ENCODE data around the gene TMC2.
"Not testable (repeated sequence)": the region's sequence is repeated elsewhere in the genome, so short reads cannot be mapped to it uniquely, and the experiment has no call there.

TMC2 gene

DNA sequence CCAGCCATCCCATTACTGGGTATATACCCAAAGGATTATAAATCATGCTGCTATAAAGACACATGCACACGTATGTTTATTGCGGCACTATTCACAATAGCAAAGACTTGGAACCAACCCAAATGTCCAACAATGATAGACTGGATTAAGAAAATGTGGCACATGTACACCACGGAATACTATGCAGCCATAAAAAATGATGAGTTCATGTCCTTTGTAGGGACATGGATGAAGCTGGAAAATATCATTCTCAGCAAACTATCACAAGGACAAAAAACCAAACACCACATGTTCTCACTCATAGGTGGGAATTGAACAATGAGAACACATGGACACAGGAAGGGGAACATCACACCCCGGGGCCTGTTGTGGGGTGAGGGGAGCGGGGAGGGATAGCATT is 29.9 kb upstream of the TMC2 start:
- WGBS, 2 donors (ENCODE audit: extremely low coverage in 2 of 2, insufficient read length in 2 of 2, insufficient replicate concordance in 1 of 2): no CpG with 5 or more reads among the region's 5 CpGs
- not testable (repeated sequence) for H3K4me3 ChIP-seq (ENCODE audit: low read length in 2 of 2); H2AK5ac ChIP-seq (ENCODE audit: low read depth, low read length); H4K8ac ChIP-seq (ENCODE audit: low read depth, low read length); H3K4ac ChIP-seq (ENCODE audit: low read length); H3K14ac ChIP-seq (ENCODE audit: low read length); H2BK15ac ChIP-seq (ENCODE audit: low read length); DNase-seq (ENCODE audit: low spot score); H3K9ac ChIP-seq (ENCODE audit: low read depth, low read length, poor library complexity); H3K23ac ChIP-seq (ENCODE audit: low read depth, low read length, poor library complexity); H3K4me2 ChIP-seq (ENCODE audit: insufficient read depth, low read length, poor library complexity, severe bottlenecking); H3K36me3 ChIP-seq (replicated peaks in 1 of 2; ENCODE audit: control insufficient read depth in 2 of 2, insufficient read depth in 2 of 2, low read length in 2 of 2); H2BK5ac ChIP-seq (ENCODE audit: low read length); H3K18ac ChIP-seq (ENCODE audit: low read length); H2BK120ac ChIP-seq (ENCODE audit: low read depth, low read length); H4K91ac ChIP-seq (ENCODE audit: low read depth, low read length, poor library complexity); H3K27me3 ChIP-seq (ENCODE audit: control insufficient read depth in 3 of 3, insufficient read depth in 3 of 3, low read depth in 1 of 3, low read length in 3 of 3); H2BK12ac ChIP-seq (ENCODE audit: low read length); H2AFZ ChIP-seq (ENCODE audit: low read length); H3K79me1 ChIP-seq (ENCODE audit: low read depth, low read length); H3K9me3 ChIP-seq (replicated peaks in 1 of 2; ENCODE audit: control insufficient read depth in 2 of 2, insufficient read depth in 1 of 2, low read depth in 1 of 2, low read length in 2 of 2); H3K27ac ChIP-seq (replicated peaks; ENCODE audit: low read length); H3K4me1 ChIP-seq (ENCODE audit: control insufficient read depth in 2 of 2, insufficient read depth in 1 of 2, low read depth in 1 of 2, low read length in 2 of 2)

DNA sequence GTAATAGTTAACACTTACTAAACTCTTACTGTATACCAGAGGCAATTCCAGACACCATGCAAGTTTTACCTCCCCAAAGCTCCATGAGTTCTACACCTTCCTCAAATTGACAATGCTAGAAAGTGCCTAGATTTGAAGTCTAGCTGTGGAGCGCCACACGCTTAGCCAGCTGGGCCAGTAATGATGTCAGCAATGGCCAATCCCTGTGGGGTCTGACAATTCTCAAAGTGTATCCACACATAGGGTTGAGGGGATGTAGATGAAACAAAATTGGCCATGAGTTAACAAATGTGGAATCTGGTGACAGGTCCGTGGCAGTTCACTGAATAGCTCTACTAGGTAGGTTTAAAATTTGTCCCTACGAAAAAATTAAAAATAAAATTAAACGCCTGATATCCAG is 28.9 kb upstream of the TMC2 start:
- Histone ChIP-seq H4K8ac (ENCODE audit: low read depth, low read length) (no peak overlapping the region), H2AFZ (ENCODE audit: low read length) (no peak overlapping the region), H3K18ac (ENCODE audit: low read length) (no peak overlapping the region), H3K9ac (ENCODE audit: low read depth, low read length, poor library complexity) (no peak overlapping the region), H3K9me3 (replicated peaks in 1 of 2; ENCODE audit: control insufficient read depth in 2 of 2, insufficient read depth in 1 of 2, low read depth in 1 of 2, low read length in 2 of 2) (no peaks in the 10 kb centered on the region), H3K14ac (ENCODE audit: low read length) (no peak overlapping the region), H3K79me1 (ENCODE audit: low read depth, low read length) (peaks cover 4% of the 10 kb centered on the region), H2AK5ac (ENCODE audit: low read depth, low read length) (no peak overlapping the region), H3K23ac (ENCODE audit: low read depth, low read length, poor library complexity) (no peak overlapping the region), H3K27ac (replicated peaks; ENCODE audit: low read length) (no peak overlapping the region), H3K4me3 (ENCODE audit: low read length in 2 of 2) (peak overlapping the region in 1 of 2 donors; percentile 56), H3K4me2 (ENCODE audit: insufficient read depth, low read length, poor library complexity, severe bottlenecking) (no peak overlapping the region), H2BK15ac (ENCODE audit: low read length) (no peak overlapping the region), H4K91ac (ENCODE audit: low read depth, low read length, poor library complexity) (no peak overlapping the region), H2BK12ac (ENCODE audit: low read length) (no peak overlapping the region), H3K4me1 (ENCODE audit: control insufficient read depth in 2 of 2, insufficient read depth in 1 of 2, low read depth in 1 of 2, low read length in 2 of 2) (peaks cover 5 to 9% of the 10 kb centered on the region in 2 donors), H3K36me3 (replicated peaks in 1 of 2; ENCODE audit: control insufficient read depth in 2 of 2, insufficient read depth in 2 of 2, low read length in 2 of 2) (no peaks in the 10 kb centered on the region), H2BK5ac (ENCODE audit: low read length) (no peak overlapping the region), H3K4ac (ENCODE audit: low read length) (no peak overlapping the region), H2BK120ac (ENCODE audit: low read depth, low read length) (no peak overlapping the region), H3K27me3 (ENCODE audit: control insufficient read depth in 3 of 3, insufficient read depth in 3 of 3, low read depth in 1 of 3, low read length in 3 of 3) (peaks cover 0 to 4% (median 0%) of the 10 kb centered on the region in 3 experiments)
- WGBS, 2 donors (ENCODE audit: extremely low coverage in 2 of 2, insufficient read length in 2 of 2, insufficient replicate concordance in 1 of 2): no CpG with 5 or more reads among the region's 5 CpGs
- DNase-seq (ENCODE audit: low spot score): no peak

DNA sequence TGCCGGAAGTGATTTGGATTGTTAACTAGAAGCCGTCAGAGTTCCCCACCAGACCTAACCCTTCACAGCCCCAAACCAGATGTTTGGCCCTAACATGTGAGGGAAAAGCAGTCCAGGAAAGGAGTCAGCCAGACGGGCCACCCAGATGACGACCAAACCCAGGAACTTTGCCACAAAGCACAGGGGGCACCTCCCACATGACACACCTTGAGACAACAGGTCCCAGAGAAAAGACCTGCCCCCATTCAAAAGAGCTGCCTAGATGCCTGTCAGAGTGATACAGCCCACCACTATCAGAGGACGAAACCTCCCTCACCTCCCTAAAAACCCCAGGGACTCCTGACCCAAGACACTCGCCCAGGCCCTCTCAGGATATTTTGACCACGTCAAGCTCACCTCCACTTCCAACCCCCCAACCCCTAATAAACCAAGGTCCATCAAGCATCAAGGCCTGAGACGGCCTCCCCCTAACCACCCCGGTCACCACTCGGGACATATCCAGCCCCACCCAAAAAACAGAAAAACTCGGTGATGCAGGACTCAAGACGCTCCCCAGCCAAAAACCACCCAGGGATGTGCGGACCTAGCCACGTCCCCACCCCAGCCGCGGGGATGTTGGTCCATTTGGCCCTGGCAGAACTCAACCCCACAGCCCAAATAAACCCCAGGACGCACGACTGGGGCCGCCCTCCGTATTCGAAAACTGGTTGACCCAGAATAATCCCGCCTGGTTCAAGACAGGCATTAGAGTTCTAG is 28.3 kb upstream of the TMC2 start:
- Histone ChIP-seq H3K4ac (ENCODE audit: low read length) (no peak overlapping the region), H3K4me3 (ENCODE audit: low read length in 2 of 2) (peak overlapping the region; percentile 56 to 96), H3K14ac (ENCODE audit: low read length) (peak overlapping the region; percentile 75), H2AK5ac (ENCODE audit: low read depth, low read length) (peak overlapping the region; percentile 63), H3K9me3 (replicated peaks in 1 of 2; ENCODE audit: control insufficient read depth in 2 of 2, insufficient read depth in 1 of 2, low read depth in 1 of 2, low read length in 2 of 2) (no peaks in the 10 kb centered on the region), H3K27ac (replicated peaks; ENCODE audit: low read length) (no peak overlapping the region), H2AFZ (ENCODE audit: low read length) (peak overlapping the region; percentile 89), H3K4me2 (ENCODE audit: insufficient read depth, low read length, poor library complexity, severe bottlenecking) (peak overlapping the region; percentile 83), H2BK120ac (ENCODE audit: low read depth, low read length) (no peak overlapping the region), H3K27me3 (ENCODE audit: control insufficient read depth in 3 of 3, insufficient read depth in 3 of 3, low read depth in 1 of 3, low read length in 3 of 3) (peaks cover 0 to 4% (median 0%) of the 10 kb centered on the region in 3 experiments), H3K4me1 (ENCODE audit: control insufficient read depth in 2 of 2, insufficient read depth in 1 of 2, low read depth in 1 of 2, low read length in 2 of 2) (peaks cover 5 to 9% of the 10 kb centered on the region in 2 donors), H4K8ac (ENCODE audit: low read depth, low read length) (no peak overlapping the region), H2BK5ac (ENCODE audit: low read length) (peak overlapping the region; percentile 0), H3K18ac (ENCODE audit: low read length) (peak overlapping the region; percentile 96), H3K9ac (ENCODE audit: low read depth, low read length, poor library complexity) (peak overlapping the region; percentile 98), H3K36me3 (replicated peaks in 1 of 2; ENCODE audit: control insufficient read depth in 2 of 2, insufficient read depth in 2 of 2, low read length in 2 of 2) (no peaks in the 10 kb centered on the region), H2BK12ac (ENCODE audit: low read length) (no peak overlapping the region), H3K79me1 (ENCODE audit: low read depth, low read length) (peaks cover 4% of the 10 kb centered on the region), H3K23ac (ENCODE audit: low read depth, low read length, poor library complexity) (no peak overlapping the region), H4K91ac (ENCODE audit: low read depth, low read length, poor library complexity) (no peak overlapping the region), H2BK15ac (ENCODE audit: low read length) (no peak overlapping the region)
- no peak for DNase-seq (ENCODE audit: low spot score)
- no CpG with 5 or more reads among the region's 22 CpGs for WGBS, 2 donors (ENCODE audit: extremely low coverage in 2 of 2, insufficient read length in 2 of 2, insufficient replicate concordance in 1 of 2)

DNA sequence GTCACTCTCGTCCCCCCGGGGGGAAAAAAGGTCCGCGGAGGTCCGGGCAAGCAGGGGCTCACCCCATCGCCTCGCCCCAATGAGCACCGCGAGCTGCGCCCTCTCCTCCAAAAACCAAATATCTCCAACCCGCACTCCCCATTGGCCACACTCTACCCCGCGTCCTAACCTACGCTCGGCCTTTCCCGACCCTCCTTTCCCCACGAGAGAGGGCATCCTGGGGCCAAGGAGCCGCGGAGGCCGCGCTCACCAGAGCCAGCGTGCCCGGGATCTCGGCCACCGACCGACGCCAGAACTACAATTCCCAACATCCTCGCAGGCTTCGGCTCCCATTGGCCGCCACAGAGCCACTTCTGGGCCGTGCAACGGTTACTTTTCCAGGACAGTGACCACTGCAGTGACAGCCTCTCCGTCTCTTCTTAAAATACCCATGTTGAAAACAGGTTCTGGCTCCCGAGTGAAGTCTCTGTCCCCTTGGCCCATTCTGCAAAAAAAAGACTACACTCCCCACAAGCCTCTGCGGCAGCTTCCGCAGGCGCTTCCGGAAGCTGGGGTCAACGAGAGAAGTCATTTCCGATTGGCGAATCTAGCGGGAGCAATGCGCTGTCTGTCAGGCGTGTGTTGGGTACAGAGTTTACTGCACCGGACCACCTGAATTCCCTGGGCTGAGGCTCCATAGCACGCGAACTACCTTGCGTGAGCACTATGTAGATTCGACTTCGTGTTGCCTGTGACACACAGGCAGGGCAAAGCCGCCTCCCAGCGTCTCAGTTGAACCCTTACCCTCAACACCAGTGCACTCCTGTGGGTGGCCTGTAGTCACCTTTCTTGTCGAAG is 27.5 kb upstream of the TMC2 start, which contains the start of gene ZNF343:
TSS of gene ZNF343 (minus strand) at position 285 of the 837 bp plus-strand sequence. CDS start 15,020 bp downstream, outside the sequence.
- peak within 1 kb of the TSS; percentile 58 for H2BK15ac ChIP-seq (ENCODE audit: low read length)
- H2BK5ac ChIP-seq (ENCODE audit: low read length): peak within 1 kb of the TSS; percentile 0
- H3K23ac ChIP-seq (ENCODE audit: low read depth, low read length, poor library complexity): peak within 1 kb of the TSS; percentile 80
- H3K36me3 ChIP-seq (replicated peaks in 1 of 2; ENCODE audit: control insufficient read depth in 2 of 2, insufficient read depth in 2 of 2, low read length in 2 of 2): no peaks in the 10 kb centered on the region
- H3K4ac ChIP-seq (ENCODE audit: low read length): no peak within 1 kb of the TSS
- H3K18ac ChIP-seq (ENCODE audit: low read length): peak within 1 kb of the TSS; percentile 96
- H3K4me3 ChIP-seq (ENCODE audit: low read length in 2 of 2): peak within 1 kb of the TSS; percentile 56 to 96
- peaks cover 0 to 5% (median 0%) of the 10 kb centered on the region in 3 experiments for H3K27me3 ChIP-seq (ENCODE audit: control insufficient read depth in 3 of 3, insufficient read depth in 3 of 3, low read depth in 1 of 3, low read length in 3 of 3)
- H2BK120ac ChIP-seq (ENCODE audit: low read depth, low read length): no peak within 1 kb of the TSS
- DNase-seq (ENCODE audit: low spot score): peak; percentile 76
- peaks cover 5 to 9% of the 10 kb centered on the region in 2 donors for H3K4me1 ChIP-seq (ENCODE audit: control insufficient read depth in 2 of 2, insufficient read depth in 1 of 2, low read depth in 1 of 2, low read length in 2 of 2)
- peak within 1 kb of the TSS; percentile 83 for H3K4me2 ChIP-seq (ENCODE audit: insufficient read depth, low read length, poor library complexity, severe bottlenecking)
- peak within 1 kb of the TSS; percentile 41 for H3K27ac ChIP-seq (replicated peaks; ENCODE audit: low read length)
- peak within 1 kb of the TSS; percentile 89 for H2AFZ ChIP-seq (ENCODE audit: low read length)
- peaks cover 4% of the 10 kb centered on the region for H3K79me1 ChIP-seq (ENCODE audit: low read depth, low read length)
- WGBS, 2 donors (ENCODE audit: extremely low coverage in 2 of 2, insufficient read length in 2 of 2, insufficient replicate concordance in 1 of 2): no CpG with 5 or more reads among the region's 53 CpGs
- no peaks in the 10 kb centered on the region for H3K9me3 ChIP-seq (replicated peaks in 1 of 2; ENCODE audit: control insufficient read depth in 2 of 2, insufficient read depth in 1 of 2, low read depth in 1 of 2, low read length in 2 of 2)
- peak within 1 kb of the TSS; percentile 98 for H3K9ac ChIP-seq (ENCODE audit: low read depth, low read length, poor library complexity)
- no peak within 1 kb of the TSS for H4K91ac ChIP-seq (ENCODE audit: low read depth, low read length, poor library complexity)
- H2BK12ac ChIP-seq (ENCODE audit: low read length): peak within 1 kb of the TSS; percentile 41
- H3K14ac ChIP-seq (ENCODE audit: low read length): peak within 1 kb of the TSS; percentile 75
- H2AK5ac ChIP-seq (ENCODE audit: low read depth, low read length): peak within 1 kb of the TSS; percentile 63
- H4K8ac ChIP-seq (ENCODE audit: low read depth, low read length): peak within 1 kb of the TSS; percentile 52

Measured in neuronal stem cell (in vitro differentiated cells).